GM19240 (cell line): Measurements from ENCODE around the gene ZNF688.

Experiments
- DNase-seq: peaks from one replicate; pipeline ENCODE4 v3.0.0; 2011; ENCODE audit warnings: low spot score; ENCODE audit not compliant: insufficient read length

ZNF688 gene

GRCh38 chr16:30585400-30586191, 14.1 kb upstream of the ZNF688 start, which contains the start of gene ZNF785:
ZNF785 (minus strand) TSS chr16:30585697; CDS start chr16:30585611, 86 bp downstream.
- peak; percentile 88 for DNase-seq

GRCh38 chr16:30585022-30585399, 13.5 kb upstream of the ZNF688 start:
- no peak for DNase-seq

- DNase-seq = no peak
Observed at GRCh38 chr16:30582611-30583340, 11.3 kb upstream of the ZNF688 start.

- DNase-seq = no peak
Observed at GRCh38 chr16:30581457-30581856, 9.9 kb upstream of the ZNF688 start.

DNA sequence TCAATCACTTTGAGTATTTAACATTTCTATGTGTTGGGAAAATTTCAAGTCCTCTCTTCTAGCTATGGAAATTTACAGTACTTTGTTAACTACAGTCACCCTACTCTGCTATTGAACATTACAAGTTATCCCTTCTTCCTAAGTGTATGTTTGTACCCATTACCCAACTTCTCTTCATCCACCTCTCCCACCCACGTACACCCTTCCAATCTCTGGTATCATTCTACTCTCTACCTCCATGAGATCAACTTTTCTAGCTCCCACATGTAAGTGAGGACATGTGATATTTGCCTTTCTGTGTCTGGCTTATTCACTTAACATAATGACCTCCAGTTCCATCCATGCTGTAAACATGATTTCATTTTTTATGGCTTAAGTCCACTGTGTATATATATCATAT, 3.2 kb upstream of the ZNF688 start:
- DNase-seq = no peak

- DNase-seq = no peak
Observed at GRCh38 chr16:30570636-30571444, 674 bp downstream of the ZNF688 start.

- DNase-seq = no peak
Observed at GRCh38 chr16:30569746-30570635, 1.5 kb downstream of the ZNF688 start.

GRCh38 chr16:30569281-30569680, 2.2 kb downstream of the ZNF688 start:
- no peak for DNase-seq

DNA sequence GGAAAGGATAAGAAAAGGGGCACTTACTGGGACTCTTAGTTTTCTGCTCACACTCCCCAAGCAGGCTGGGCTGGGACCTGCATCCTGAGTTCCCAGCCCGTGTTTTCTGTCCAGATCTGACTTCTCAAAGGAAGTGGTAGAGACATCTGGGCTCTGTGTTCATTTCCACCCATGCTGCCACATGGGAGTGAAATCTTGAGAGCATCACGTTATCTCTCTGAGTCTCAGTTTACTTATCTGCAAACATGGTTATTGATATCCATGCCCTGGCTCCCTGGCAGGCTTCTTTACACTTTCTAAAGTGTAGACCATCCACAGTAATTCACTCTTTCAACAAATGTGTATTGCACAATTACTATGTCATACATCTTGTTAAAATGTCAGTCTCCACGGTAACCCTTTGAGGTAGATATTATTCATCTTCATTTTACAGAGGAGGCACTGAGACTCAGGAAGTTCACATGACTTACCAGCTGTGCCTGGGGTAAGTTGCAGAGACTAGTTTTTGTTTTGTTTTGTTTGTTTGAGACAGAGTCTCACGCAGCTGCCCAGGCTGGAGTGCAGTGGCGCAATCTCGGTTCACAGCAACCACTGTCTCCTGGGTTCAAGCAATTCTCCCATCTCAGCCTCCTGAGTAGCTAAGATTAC, 3.4 kb downstream of the ZNF688 start:
- no peak for DNase-seq

DNA sequence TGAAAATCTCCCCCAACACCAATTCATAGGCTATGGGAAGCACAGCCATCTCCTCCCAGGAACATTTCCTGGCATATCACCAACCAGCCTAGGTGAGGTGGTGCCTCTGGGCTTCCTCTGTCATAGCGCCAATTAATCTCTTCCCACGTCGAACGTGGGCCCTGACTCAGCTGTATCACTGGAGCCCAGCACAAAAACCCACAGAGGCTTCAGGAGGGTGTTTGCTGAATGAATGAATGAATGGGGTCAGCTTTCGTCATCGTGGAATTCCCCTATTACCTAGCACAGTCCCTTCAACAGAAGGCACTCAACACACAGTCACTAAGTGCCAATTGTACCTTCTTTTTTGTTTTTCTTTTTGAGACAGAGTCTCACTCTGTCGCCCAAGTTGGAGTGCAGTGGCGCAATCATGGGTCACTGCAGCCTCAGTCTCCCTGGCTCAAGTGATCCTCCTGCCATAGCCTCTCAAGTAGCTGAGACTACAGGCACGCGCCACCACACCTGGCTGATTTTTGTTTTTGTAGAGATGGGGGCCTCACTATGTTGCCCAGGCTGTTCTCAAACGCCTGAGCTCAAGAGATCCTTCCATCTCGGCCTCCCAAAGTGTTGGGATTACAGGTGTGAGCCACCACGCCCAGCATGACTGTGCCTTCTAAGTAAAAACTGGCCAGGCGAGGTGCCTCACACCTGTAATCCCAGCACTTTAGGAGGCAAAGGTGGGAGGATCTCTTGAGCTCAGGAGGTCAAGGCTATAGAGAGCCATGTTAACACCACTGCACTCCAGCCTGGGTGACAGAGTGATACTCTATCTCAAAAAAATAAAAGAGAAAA, 4.1 kb downstream of the ZNF688 start:
- DNase-seq = no peak

- no peak for DNase-seq
Observed at GRCh38 chr16:30566531-30566930, 5.0 kb downstream of the ZNF688 start.

DNA sequence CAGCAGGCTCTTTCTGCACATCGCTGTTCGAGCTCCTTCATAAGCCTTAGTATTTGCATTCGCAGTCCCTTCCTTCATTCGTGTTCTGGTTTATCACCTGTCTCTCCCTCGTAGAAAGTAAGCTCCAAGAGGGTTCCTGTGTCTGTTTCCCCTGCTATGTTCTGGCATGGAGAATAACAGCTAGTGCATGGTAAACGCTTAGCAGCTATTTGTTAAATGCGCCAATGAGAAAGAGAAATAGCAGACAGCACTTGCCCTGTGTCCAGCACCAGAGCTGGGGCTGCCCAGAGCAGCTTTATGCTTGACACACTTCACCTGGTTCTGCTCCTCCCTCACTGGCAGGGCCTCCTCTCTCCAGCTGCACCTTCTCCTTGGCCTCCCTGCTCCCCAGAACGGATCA, 5.5 kb downstream of the ZNF688 start:
- DNase-seq = no peak

- no peak for DNase-seq
Observed at GRCh38 chr16:30565526-30565925, 6.0 kb downstream of the ZNF688 start.

GRCh38 chr16:30562021-30562420, 9.5 kb downstream of the ZNF688 start:
- DNase-seq = no peak

- no peak for DNase-seq
Observed at GRCh38 chr16:30561089-30561816, 10.3 kb downstream of the ZNF688 start.

- DNase-seq = no peak
Observed at GRCh38 chr16:30559690-30560089, 11.8 kb downstream of the ZNF688 start.

DNA sequence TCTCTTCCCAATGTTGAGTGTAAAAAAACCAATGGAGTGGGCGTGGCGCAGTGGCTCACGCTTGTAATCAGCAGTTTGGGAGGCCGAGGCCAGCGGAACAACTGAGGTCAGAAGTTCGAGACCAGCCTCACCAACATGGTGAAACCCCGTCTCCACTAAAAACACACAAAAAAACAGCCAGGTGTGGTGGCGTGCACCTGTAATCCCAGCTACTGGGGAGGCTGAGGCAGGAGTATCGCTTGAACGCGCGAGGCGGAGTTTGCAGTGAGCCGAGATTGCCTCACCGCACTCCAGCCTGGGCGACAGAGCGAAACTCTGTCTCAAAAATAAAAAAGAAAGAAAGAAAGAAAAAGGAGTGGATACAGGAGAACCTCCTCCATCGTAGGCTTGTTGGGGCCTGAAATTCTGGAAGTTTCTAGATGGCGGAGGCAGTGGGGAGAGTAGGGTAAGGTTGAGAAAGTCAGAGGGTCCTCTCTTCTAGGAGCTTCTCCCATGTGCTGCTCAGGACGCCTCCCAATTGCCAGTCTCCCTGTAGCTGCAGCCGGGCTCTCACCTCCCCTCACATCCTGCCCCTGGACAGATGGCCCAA, 12.6 kb downstream of the ZNF688 start:
- no peak for DNase-seq
